CD4-positive, CD25-positive, alpha-beta regulatory T cell (primary cell): ENCODE measurements around the gene CHPF2. TPM values are rescaled to one million over a fixed set of nuclear protein-coding genes. Genes with fewer than 3 reads are reported as not detected.

Source experiments
- ATAC-seq, 2 donors: fragments of 150-1000 bp; cut with Tn5 transposase; one replicate each; pipeline ENCODE4 v1.10.0; 2021; ENCODE audit warnings: low read depth in 2 of 2, moderate number of reproducible peaks in 2 of 2, moderate library complexity in 1 of 2
- DNase-seq, 3 donors: peaks; one replicate each; pipeline versions ENCODE4 v3.0.0 to v3.0.0-alpha.2; 2012 to 2022; ENCODE audit warnings: mixed read lengths in 1 of 3
- H3K27ac ChIP-seq: one replicate; pipeline ENCODE4 v1.7.0; 2013; ENCODE audit warnings: mild to moderate bottlenecking, low read length; ENCODE audit not compliant: insufficient read depth, poor library complexity, severe bottlenecking
- H3K27me3 ChIP-seq: one replicate; pipeline ENCODE4 v1.7.0; 2013; ENCODE audit warnings: low read length; ENCODE audit not compliant: control insufficient read depth, insufficient read depth
- H3K36me3 ChIP-seq: one replicate; pipeline ENCODE4 v1.7.0; 2013; ENCODE audit warnings: mild to moderate bottlenecking, low read length, moderate library complexity; ENCODE audit not compliant: control insufficient read depth, insufficient read depth
- H3K4me1 ChIP-seq: 2 replicates; pipeline ENCODE4 v1.7.0; 2013; ENCODE audit warnings: mild to moderate bottlenecking, low read length; ENCODE audit not compliant: insufficient read depth, control insufficient read depth, poor library complexity, severe bottlenecking
- H3K4me3 ChIP-seq: one replicate; pipeline ENCODE4 v1.7.0; 2013; ENCODE audit warnings: low read depth, mild to moderate bottlenecking, low read length, moderate library complexity
- H3K9me3 ChIP-seq, 2 experiments: 1 replicate in 1 of 2; 2 replicates in 1 of 2; pipeline ENCODE4 v1.7.0; 2013; ENCODE audit warnings: low read length in 2 of 2, mild to moderate bottlenecking in 1 of 2, moderate library complexity in 1 of 2; ENCODE audit not compliant: control insufficient read depth in 2 of 2
- H3K27ac Mint-ChIP-seq, 3 donors: one replicate each; pipeline ENCODE4 v1.8.0; 2020 to 2022; ENCODE audit warnings: mild to moderate bottlenecking in 3 of 3, mixed read lengths in 3 of 3, moderate library complexity in 2 of 3
- H3K27me3 Mint-ChIP-seq: one replicate; pipeline ENCODE4 v1.8.0; 2022; ENCODE audit warnings: mild to moderate bottlenecking, mixed read lengths
- H3K36me3 Mint-ChIP-seq: one replicate; pipeline ENCODE4 v1.8.0; 2020; ENCODE audit warnings: mixed read lengths
- H3K4me1 Mint-ChIP-seq, 4 donors: one replicate each; pipeline ENCODE4 v1.8.0; 2020 to 2022; ENCODE audit warnings: mixed read lengths in 4 of 4, mild to moderate bottlenecking in 1 of 4
- H3K4me3 Mint-ChIP-seq, 4 donors: one replicate each; pipeline ENCODE4 v1.8.0; 2020 to 2022; ENCODE audit warnings: mild to moderate bottlenecking in 4 of 4, mixed read lengths in 4 of 4, moderate library complexity in 3 of 4
- H3K9me3 Mint-ChIP-seq, 7 donors: one replicate each; pipeline ENCODE4 v1.8.0; 2020 to 2022; ENCODE audit warnings: mixed read lengths in 7 of 7, mild to moderate bottlenecking in 3 of 7, moderate library complexity in 2 of 7
- polyA plus RNA-seq, 4 donors: library from polyadenylated mRNA; unstranded; fragments of 300-500 nt; fragmentation: Illumina TruSeq; gene quantifications; one replicate each; pipeline ENCODE4 v1.2.3, GENCODE V29; 2021
- total RNA-seq: library from RNA; stranded (reverse); gene quantifications from one replicate; pipeline ENCODE4 v1.2.3, GENCODE V29; 2022

Gene CHPF2
- total and polyA plus RNA-seq, 5 donors from 2014 or later = 18.8 to 38.8 (median 24.4) TPM

DNA sequence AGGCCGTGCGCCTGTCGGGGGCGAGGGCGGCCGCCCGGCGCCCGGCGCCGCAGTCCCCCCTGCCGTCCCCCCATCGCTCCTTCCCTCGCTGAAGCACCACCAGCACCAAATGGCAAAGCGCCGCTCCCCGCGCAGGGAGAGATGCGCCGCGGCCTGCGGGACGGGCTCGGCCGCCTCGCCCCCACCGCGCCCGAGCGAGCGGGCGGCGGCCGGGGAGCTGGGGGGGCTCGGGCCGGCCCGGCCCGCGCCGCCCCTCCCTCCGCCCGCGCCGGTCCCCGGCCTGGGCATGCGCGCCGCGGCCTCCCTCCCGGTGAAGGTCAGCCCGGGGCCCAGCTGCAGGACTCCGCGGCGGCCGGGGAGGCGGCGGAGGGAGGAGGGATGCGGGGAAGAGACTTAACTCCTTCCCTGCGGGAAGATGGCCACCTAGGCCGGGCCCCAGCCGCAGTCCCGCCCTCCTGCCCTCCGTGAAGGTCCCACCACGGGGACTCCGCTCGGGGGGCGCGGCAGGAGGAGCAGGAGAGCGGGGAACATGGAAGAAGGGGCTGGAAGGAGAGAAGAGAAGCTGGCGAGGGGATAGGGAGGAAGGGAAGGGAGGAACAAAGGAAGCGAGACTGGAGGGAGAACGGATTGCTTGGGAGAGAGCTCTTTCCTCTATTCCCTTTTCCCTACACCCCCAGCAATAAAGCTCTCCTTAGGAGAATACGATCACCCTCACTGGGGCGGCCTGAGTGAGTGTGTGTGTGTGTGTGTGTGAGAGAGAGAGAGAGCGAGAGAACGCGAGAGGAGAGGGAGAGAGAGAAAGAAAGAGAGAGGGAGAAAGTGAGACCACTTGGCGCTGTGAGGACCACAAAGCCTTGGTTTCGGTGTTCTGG is 19.6 kb downstream of the CHPF2 start:
- H3K9me3 ChIP-seq = no peaks in the 10 kb centered on the region
- H3K27me3 ChIP-seq = peaks cover 15% of the 10 kb centered on the region
- Mint-ChIP-seq H3K36me3 (no peaks in the 10 kb centered on the region), H3K4me3 (peak overlapping the region; percentile 34 to 72 (median 48)), H3K27me3 (peaks cover 75% of the 10 kb centered on the region), H3K4me1 (peaks cover 0 to 45% (median 7%) of the 10 kb centered on the region in 4 donors), H3K27ac (no peak overlapping the region), H3K9me3 (peaks cover 0 to 3% (median 0%) of the 10 kb centered on the region in 7 donors)
- H3K27ac ChIP-seq = no peak overlapping the region
- ATAC-seq (no peak), DNase-seq (peak in 1 of 3 donors; percentile 10)
- no peak overlapping the region for H3K4me3 ChIP-seq
- no peaks in the 10 kb centered on the region for H3K36me3 ChIP-seq
- peaks cover 23% of the 10 kb centered on the region for H3K4me1 ChIP-seq

DNA sequence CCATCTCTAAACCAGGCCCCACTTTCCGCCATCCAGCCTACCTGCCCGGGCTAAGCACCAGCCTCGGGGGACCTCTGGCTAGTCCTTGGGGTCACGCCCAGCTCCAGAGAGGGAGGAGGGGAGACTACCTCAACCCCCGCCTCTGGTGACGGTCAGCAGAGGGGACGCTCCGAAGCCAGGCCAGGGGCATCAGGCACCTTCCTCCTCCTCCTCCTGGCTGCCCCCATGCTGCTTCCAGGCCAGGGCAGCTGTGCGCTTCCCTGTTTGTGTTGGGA is 20.2 kb downstream of the CHPF2 start:
- H3K4me1 ChIP-seq = peaks cover 22% of the 10 kb centered on the region
- no peaks in the 10 kb centered on the region for H3K36me3 ChIP-seq
- ATAC-seq = no peak
- no peak for DNase-seq
- H3K4me3 Mint-ChIP-seq = peak overlapping the region in 3 of 4 donors; percentile 34 to 72 (median 56)
- H3K9me3 ChIP-seq = no peaks in the 10 kb centered on the region
- H3K36me3 Mint-ChIP-seq = no peaks in the 10 kb centered on the region
- H3K27ac ChIP-seq = no peak overlapping the region
- H3K27me3 Mint-ChIP-seq = peaks cover 70% of the 10 kb centered on the region
- H3K27ac Mint-ChIP-seq = no peak overlapping the region
- peaks cover 0 to 41% (median 7%) of the 10 kb centered on the region in 4 donors for H3K4me1 Mint-ChIP-seq
- H3K4me3 ChIP-seq = no peak overlapping the region
- peaks cover 0 to 3% (median 0%) of the 10 kb centered on the region in 7 donors for H3K9me3 Mint-ChIP-seq
- H3K27me3 ChIP-seq = peaks cover 13% of the 10 kb centered on the region

DNA sequence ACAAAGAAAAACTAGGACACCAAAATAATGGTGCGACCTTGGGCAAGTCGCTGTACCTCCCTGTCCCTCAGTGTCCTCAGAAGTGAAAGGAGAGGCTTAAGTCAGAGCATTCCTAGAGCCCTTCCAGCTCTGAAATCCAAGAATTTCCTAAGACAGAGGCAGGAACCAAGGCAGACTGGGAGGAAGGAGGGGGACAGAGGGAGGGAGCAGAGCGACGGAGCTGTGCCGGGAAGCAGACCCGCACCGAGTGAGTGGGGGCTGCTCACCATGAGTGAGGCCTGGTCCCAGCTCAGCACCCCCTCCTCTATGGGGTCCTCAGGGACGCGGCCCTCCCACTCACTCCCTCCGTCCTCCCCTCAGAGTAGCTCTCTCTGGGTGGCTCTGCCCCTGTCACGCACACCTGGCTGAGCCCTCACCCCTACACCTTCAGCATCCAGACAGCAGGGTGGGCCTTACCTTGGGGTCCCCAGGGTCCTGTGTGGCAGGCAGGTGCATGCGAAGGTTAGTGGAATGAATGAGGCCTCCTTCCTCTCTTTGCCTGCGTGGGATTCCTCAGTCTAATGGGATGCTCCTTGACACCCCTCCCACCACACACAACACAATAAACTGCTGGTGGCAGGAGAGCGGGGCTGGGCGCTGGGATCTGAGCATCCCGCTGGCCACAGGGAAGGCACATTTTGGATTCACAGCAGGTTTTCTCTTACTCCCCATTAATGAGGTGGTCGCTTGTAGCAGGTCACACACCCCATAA is 20.9 kb downstream of the CHPF2 start:
- Mint-ChIP-seq H3K36me3 (no peaks in the 10 kb centered on the region), H3K27ac (no peak overlapping the region), H3K27me3 (peaks cover 71% of the 10 kb centered on the region), H3K4me1 (peaks cover 0 to 35% (median 7%) of the 10 kb centered on the region in 4 donors), H3K4me3 (peak overlapping the region in 2 of 4 donors; percentile 34 to 56), H3K9me3 (peaks cover 0 to 1% (median 0%) of the 10 kb centered on the region in 7 donors)
- Histone ChIP-seq H3K27ac (no peak overlapping the region), H3K9me3 (no peaks in the 10 kb centered on the region), H3K4me3 (no peak overlapping the region), H3K27me3 (peaks cover 11% of the 10 kb centered on the region), H3K4me1 (peaks cover 16% of the 10 kb centered on the region), H3K36me3 (no peaks in the 10 kb centered on the region)
- ATAC-seq (no peak), DNase-seq (no peak)

DNA sequence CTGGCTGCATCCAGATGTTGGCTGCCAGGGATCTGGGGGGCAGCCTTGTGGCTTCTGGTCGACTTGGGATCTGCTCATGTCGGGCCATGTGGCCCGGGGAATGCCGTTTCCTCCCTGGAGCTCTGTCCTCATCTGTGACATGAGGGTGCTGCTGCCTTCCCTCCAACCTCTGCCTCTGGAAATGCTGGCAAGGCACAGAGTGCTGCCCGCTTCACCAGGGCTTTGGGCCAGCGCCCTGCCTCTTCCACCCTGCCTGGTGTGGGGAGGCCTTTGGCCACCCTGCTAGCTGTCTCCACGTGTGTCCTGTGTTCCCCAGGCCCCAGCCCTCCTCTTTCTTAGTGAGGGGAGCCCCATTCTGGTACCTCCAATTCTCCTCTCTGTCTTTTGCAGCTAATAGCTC is 22.0 kb downstream of the CHPF2 start:
- H3K27ac ChIP-seq = no peak overlapping the region
- Mint-ChIP-seq H3K4me3 (peak overlapping the region in 3 of 4 donors; percentile 27 to 63 (median 31)), H3K36me3 (peaks cover 5% of the 10 kb centered on the region), H3K9me3 (peaks cover 0 to 1% (median 0%) of the 10 kb centered on the region in 7 donors), H3K4me1 (peaks cover 0 to 30% (median 4%) of the 10 kb centered on the region in 4 donors), H3K27ac (peak overlapping the region in 1 of 3 donors; percentile 78), H3K27me3 (peaks cover 71% of the 10 kb centered on the region)
- H3K9me3 ChIP-seq = no peaks in the 10 kb centered on the region
- DNase-seq (no peak), ATAC-seq (no peak)
- peaks cover 11% of the 10 kb centered on the region for H3K27me3 ChIP-seq
- H3K4me1 ChIP-seq = peaks cover 7% of the 10 kb centered on the region
- H3K4me3 ChIP-seq = no peak overlapping the region
- H3K36me3 ChIP-seq = no peaks in the 10 kb centered on the region

DNA sequence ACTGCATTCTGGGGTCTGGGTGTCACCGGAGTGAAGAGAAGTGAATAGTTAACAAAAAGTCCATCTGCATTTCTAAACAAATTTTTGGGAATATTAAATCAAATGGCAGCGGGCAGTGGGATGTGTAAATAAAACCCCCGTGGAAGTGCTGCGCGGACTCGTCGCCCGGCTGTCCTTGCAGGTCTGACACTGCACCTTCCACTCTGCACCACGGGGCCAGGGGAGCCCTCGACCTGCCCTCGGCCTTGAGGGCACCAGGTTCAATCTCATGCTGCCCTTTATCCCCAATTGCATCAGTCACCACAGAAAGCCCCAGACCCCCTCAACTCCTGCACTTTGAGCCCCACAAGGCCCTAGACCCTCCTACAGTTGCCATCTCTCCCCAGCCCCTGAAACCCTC is 22.6 kb downstream of the CHPF2 start:
- H3K27me3 ChIP-seq = peaks cover 10% of the 10 kb centered on the region
- DNase-seq (no peak), ATAC-seq (no peak)
- peaks cover 0 to 26% (median 3%) of the 10 kb centered on the region in 4 donors for H3K4me1 Mint-ChIP-seq
- H3K4me1 ChIP-seq = peaks cover 5% of the 10 kb centered on the region
- H3K27ac ChIP-seq = no peak overlapping the region
- H3K36me3 ChIP-seq = no peaks in the 10 kb centered on the region
- peaks cover 65% of the 10 kb centered on the region for H3K27me3 Mint-ChIP-seq
- peak overlapping the region in 1 of 4 donors; percentile 63 for H3K4me3 Mint-ChIP-seq
- H3K4me3 ChIP-seq = no peak overlapping the region
- peaks cover 0 to 1% (median 0%) of the 10 kb centered on the region in 7 donors for H3K9me3 Mint-ChIP-seq
- peaks cover 5% of the 10 kb centered on the region for H3K36me3 Mint-ChIP-seq
- H3K9me3 ChIP-seq = no peaks in the 10 kb centered on the region
- H3K27ac Mint-ChIP-seq = no peak overlapping the region

DNA sequence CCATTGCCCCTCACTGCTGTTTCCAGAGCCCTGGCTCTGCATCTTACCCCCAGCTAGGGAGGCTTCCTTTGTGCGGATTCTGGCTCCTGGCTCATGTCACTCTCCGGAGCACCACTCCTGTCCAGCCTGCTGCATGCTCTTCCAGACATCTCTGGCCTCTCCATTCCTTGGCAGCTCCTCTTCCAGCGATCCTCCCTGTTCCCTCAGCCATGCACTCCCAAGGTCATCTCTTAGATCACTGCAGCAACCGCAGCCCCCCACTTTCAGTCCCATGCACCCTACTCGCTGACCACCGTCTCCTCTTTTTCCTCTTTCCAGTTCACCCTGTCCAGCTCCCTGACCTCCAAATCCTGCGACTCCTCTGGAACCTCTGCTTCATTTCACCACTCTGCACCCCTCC is 23.1 kb downstream of the CHPF2 start:
- peaks cover 60% of the 10 kb centered on the region for H3K27me3 Mint-ChIP-seq

DNA sequence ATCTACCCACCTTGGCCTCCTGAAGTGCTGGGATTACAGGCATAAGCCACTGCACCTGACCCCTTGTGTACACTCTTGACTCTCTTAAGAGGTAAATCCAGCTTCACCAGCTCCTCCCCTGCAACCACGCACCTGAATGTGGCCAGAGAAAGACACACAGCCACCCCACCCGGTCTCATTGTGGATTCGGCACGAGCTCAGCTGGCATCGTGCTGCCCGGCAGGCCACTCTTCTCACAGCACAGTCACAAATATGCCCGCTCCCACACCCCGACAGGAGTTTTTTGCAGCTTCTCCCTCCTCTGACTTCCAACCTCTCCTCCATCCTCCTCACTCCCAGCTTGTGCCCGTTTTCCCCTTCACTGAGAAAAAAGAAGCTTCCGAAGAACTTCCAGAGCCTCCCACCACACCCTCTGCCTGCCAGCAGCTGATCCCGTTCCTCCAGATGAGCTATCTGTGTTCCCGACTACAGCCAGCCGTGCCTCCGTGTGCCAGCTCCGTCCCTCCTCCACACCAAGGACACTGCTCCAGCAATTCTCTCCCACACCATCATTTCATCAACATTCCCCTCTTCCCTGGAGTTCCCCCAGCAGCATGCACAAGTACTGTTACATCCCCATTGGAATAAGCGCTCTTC is 24.2 kb downstream of the CHPF2 start:
- H3K36me3 Mint-ChIP-seq = peaks cover 5% of the 10 kb centered on the region
- Histone ChIP-seq H3K27ac (no peak overlapping the region), H3K9me3 (no peaks in the 10 kb centered on the region), H3K27me3 (no peaks in the 10 kb centered on the region), H3K4me3 (no peak overlapping the region), H3K36me3 (no peaks in the 10 kb centered on the region), H3K4me1 (peaks cover 5% of the 10 kb centered on the region)
- H3K4me3 Mint-ChIP-seq = peak overlapping the region in 1 of 4 donors; percentile 30
- DNase-seq = no peak
- peaks cover 0 to 1% (median 0%) of the 10 kb centered on the region in 7 donors for H3K9me3 Mint-ChIP-seq
- H3K4me1 Mint-ChIP-seq = peaks cover 0 to 12% (median 0%) of the 10 kb centered on the region in 4 donors
- H3K27ac Mint-ChIP-seq = no peak overlapping the region
- no peak for ATAC-seq
- H3K27me3 Mint-ChIP-seq = peaks cover 50% of the 10 kb centered on the region

More for the DNA sequence above, 23.1 kb downstream of the CHPF2 start:
- ATAC-seq (no peak), DNase-seq (no peak)
- Mint-ChIP-seq H3K9me3 (peaks cover 0 to 1% (median 0%) of the 10 kb centered on the region in 7 donors), H3K27ac (peak overlapping the region in 1 of 3 donors; percentile 91), H3K36me3 (peaks cover 5% of the 10 kb centered on the region), H3K4me3 (peak overlapping the region in 1 of 4 donors; percentile 20), H3K4me1 (peaks cover 0 to 22% (median 3%) of the 10 kb centered on the region in 4 donors)
- Histone ChIP-seq H3K9me3 (no peaks in the 10 kb centered on the region), H3K27ac (no peak overlapping the region), H3K4me1 (peaks cover 5% of the 10 kb centered on the region), H3K36me3 (no peaks in the 10 kb centered on the region), H3K4me3 (no peak overlapping the region), H3K27me3 (peaks cover 7% of the 10 kb centered on the region)
